KOPT-K1 (cell line): ENCODE measurements around the gene PXDN.
"Not testable (repeated sequence)": the region's sequence is repeated elsewhere in the genome, so short reads cannot be mapped to it uniquely, and the experiment has no call there.

Source experiments
- H3K27ac ChIP-seq: fragments of 200-600 bp; sonication (generic); 2 replicates; pipeline ENCODE4 v1.5.1; 2016; ENCODE audit warnings: antibody characterized with exemption, mild to moderate bottlenecking, low read depth, low read length; ENCODE audit not compliant: poor library complexity, severe bottlenecking
- H3K36me3 ChIP-seq: fragments of 200-600 bp; sonication (generic); 2 replicates; pipeline ENCODE4 v1.5.1; 2017; ENCODE audit warnings: antibody characterized with exemption, mild to moderate bottlenecking, low read length, moderate library complexity; ENCODE audit not compliant: insufficient read depth
- H3K9me3 ChIP-seq: fragments of 200-600 bp; sonication (generic); 2 replicates; pipeline ENCODE4 v1.5.1; 2017; ENCODE audit warnings: antibody characterized with exemption, low read length, mild to moderate bottlenecking; ENCODE audit not compliant: insufficient read depth, poor library complexity, severe bottlenecking

The PXDN gene

DNA sequence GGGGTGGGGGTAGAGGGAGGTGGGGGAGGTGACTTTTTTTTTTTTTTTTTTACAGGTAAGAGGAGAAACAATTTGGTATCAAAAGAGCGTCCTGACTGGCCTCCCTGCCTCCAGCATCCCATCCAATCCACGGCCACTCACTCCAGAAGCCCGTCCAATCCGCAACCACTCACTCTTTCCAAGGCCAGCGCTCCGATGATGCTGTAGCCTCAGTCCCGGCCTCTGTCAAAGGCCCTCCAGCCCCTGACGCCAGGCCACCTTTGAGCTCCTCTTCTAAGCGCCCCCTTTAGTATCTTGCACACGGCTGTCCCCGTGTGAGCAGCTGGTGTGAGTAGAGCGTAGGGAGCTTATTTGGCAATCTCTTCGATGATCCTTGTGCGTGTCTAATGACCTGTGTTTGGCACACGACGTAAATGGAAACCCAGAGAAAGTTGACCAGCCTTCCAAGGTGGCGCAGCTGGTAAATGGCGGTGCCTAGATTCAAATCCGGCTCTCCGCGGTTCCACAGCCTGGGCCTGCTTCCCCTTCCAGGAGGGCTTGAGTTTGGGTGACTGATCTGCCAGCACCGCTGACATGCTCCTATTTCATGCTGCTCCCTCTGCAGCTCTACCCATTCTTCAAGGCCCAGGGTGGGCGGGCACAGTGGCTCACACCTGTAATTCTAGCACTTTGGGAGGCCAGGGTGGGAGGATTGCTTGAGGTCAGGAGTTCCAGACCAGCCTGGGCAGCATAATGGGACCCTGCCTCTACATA is 23.8 kb upstream of the PXDN start:
- Histone ChIP-seq H3K9me3 (no peaks in the 10 kb centered on the region), H3K27ac (peak overlapping the region; percentile 50), H3K36me3 (peaks cover 39% of the 10 kb centered on the region)

DNA sequence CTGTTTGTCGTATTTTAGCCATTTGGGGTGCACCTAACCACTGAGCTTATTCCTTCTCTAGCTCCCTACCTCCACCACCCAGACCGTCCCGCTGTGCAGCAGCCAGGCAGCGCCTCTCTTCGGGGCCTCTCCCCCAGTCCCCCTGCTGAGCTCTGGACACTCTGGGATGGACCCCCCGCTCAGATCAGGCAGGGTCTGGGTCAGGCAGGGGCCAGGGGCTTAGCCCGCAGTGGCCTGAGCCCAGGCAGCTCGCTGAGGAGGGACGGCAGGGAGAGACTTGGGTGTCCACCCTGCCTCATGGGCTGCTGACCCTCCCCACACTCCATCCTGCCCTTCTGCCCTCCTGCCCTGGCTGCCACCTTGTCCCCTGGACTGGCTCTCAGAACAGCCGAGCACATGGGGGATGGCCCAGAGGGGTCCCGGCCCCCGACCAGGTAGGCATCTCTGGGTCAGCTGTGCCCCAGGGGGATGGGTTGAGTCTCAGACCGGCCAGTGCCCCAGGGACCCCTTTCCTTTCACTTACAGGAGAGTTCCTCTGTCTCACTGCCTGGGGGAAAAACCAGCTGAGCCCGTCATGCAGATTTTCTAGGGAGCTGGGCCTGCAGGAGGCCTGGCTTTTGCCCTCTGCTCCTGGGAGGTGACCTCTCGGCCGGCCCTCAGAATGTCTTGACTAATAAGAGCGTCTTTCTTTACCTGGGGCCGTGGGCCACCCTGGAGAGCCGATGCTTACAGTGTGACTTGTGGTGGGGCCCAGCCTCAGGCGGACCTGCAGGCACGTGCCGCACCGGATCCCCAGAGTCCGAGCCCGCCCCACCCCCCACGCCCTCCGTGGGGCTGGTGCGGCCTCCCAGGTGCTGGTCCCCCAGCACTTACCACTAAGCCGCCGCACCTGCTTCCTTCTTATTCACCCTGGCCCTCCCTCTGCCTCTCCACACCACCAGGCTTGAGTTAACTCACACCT is 22.8 kb upstream of the PXDN start:
- Histone ChIP-seq H3K9me3 (no peaks in the 10 kb centered on the region), H3K36me3 (peaks cover 30% of the 10 kb centered on the region), H3K27ac (peak overlapping the region; percentile 50)

DNA sequence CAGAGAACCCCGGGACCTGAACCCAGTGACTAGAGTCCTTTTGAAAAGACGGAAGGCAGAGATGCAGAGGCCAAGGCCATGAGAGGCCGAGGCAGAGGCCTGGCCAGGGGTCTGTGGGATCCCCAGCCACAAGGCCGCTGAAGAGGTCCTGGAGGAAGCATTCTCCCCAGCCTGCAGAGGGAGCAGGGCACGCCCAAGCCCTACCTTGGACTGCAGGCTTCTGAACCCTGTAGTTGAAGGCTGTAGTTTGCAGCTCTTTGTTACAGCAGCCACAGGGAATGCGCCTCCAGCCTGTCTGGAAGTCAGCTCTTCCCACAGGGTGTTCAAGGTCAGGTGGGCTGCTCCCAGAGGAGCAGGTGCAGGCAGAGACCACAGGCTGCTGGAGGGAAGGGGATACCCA is 22.1 kb upstream of the PXDN start:
- H3K36me3 ChIP-seq = peaks cover 23% of the 10 kb centered on the region
- H3K27ac ChIP-seq = no peak overlapping the region
- no peaks in the 10 kb centered on the region for H3K9me3 ChIP-seq

DNA sequence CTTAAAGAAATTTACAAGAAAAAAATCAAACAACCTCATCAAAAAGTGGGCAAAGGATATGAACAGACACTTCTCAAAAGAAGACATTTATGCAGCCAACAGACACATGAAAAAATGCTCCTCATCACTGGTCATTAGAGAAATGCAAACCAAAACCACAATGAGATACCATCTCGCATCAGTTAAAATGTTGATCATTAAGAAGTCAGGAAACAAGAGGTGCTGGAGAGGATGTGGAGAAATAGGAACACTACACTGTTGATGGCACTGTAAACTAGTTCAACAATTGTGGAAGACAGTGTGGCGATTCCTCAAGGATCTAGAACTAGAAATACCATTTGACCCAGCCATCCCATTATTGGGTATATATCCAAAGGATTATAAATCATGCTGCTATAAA is 20.9 kb upstream of the PXDN start:
- not testable (repeated sequence) for H3K9me3 ChIP-seq, H3K27ac ChIP-seq
- H3K36me3 ChIP-seq = peaks cover 10% of the 10 kb centered on the region

DNA sequence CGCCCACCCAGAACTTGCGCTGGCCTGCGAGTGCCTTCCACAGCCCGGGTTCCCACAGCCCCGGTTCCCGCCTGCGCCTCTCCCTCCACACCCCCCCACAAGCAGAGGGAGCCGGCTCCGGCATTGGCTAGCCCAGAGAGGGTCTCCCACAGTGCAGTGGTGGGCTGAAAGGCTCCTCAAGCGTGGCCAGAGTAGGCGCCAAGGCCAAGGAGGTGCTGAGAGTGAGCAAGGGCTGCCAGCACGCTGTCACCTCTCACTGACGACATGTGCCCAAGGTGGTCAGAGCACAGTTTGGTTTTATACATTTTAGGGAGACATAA is 15.3 kb upstream of the PXDN start:
- H3K27ac ChIP-seq = no peak overlapping the region
- no peaks in the 10 kb centered on the region for H3K9me3 ChIP-seq
- H3K36me3 ChIP-seq = peaks cover 20% of the 10 kb centered on the region

DNA sequence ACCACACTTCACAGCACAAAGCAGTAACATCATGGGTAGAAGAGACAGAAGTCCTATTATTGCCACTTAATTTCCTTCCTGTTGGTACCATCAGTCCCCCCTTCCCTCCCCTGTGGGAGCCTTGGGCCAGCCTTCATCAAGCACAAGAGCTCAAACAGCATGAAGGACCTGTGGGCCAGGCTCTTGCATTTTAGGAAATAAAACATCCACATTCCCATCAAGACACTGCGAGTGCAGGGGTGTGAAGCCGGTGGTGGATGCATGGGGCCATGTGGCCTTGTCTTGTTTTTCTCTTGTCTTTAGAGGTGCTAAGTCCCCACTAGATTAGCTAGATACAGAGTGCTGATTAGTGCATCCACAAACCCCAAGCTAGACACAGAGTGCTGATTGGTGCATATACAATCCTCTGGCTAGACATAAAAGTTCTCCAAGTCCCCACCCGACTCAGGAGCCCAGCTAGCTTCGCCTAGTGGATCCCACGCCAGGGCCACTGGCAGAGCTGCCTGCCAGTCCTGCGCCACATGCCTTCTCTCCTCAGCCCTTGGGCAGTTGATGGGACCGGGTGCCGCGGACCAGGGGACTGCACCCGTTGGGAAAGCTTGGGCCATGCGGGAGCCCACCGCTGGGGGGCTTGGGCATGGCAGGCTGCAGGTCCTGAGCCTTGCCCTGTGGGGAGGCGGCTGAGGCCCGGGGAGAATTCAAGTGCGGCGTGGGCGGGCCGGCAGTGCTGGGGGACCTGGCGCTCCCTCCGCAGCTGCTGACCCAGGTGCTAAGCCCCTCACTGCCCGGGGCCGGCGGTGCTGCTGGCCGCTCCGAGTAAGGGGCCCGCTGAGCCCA is 14.7 kb upstream of the PXDN start:
- no peak overlapping the region for H3K27ac ChIP-seq
- H3K9me3 ChIP-seq = no peaks in the 10 kb centered on the region
- H3K36me3 ChIP-seq = peaks cover 20% of the 10 kb centered on the region

DNA sequence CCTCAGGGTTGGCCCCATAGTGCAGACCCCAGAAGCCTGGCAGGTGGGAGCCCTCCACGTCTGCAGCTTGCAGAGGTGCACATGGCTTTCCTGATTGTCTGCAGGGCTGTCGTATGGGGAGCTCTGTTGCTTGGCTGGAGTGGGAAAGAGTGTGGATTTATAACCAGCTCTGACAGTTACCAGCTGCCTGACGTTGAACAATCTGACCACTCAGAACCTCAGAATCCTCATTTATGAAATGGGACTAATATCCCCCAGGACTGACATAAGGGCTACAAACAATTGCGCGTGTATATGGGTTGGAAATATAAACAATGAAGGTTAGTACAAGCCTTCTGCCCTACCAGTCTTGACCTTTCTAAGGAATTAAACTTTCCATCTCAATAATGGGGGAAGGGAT is 13.9 kb upstream of the PXDN start:
- H3K9me3 ChIP-seq = no peaks in the 10 kb centered on the region
- H3K36me3 ChIP-seq = peaks cover 20% of the 10 kb centered on the region
- H3K27ac ChIP-seq = no peak overlapping the region

DNA sequence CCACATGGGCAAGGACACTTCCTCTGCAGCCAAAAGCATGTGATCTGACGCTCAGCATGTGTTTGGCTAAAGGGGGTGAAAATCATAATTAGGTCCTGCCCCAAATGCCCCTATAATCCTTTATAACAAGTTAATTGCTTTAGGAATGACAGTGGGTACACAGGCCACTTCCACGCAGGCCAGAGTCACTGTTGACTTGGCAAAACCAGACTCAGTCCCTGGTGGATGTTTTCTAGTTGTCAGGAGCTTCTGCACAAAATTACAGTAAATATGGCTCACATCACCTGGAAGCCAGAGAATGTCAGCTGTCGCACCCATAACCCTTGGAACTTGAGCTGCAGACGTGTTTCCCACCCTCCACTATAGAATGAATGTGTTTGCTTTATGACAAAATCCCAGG is 13.3 kb upstream of the PXDN start:
- H3K9me3 ChIP-seq = no peaks in the 10 kb centered on the region
- peaks cover 20% of the 10 kb centered on the region for H3K36me3 ChIP-seq
- H3K27ac ChIP-seq = no peak overlapping the region

DNA sequence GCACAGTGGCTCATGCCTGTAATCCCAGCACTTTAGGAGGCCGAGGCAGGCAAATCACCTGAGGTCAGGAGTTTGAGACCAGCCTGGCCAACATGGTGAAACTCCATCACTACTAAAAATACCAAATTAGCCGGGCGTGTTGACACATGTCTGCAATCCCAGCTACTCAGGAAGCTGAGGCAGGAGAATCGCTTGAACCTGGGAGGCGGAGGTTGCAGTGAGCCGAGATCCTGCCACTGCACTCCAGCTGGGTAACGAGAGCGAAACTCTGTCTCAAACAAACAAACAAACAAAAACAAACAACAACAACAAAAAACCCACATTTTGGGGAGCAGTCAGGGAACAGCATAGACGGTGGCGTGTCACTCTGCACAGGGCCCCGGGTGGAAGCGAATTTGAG is 12.8 kb upstream of the PXDN start:
- H3K36me3 ChIP-seq = peaks cover 20% of the 10 kb centered on the region
- H3K27ac ChIP-seq = not testable (repeated sequence)

DNA sequence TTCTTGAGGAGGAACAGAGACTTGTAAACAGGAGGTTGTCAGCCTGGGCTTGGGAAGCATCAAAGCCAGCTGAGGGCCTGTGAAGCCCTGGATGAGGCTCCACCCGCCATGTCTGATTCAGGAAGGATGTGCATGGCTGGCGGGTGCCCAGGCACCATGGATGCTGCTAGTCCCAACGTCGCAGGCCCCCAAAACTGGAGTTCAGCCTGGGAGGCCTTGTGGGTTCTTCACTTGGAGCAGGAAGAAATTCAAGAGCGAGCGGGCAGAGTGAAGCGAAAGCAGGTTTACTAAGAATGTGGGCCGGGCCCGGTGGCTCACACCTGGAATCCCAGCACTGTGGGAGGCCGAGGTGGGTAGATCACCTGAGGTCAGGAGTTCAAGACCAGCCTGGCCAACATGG is 12.1 kb upstream of the PXDN start:
- no peaks in the 10 kb centered on the region for H3K9me3 ChIP-seq
- H3K27ac ChIP-seq = no peak overlapping the region
- H3K36me3 ChIP-seq = peaks cover 20% of the 10 kb centered on the region

More for the DNA sequence above, 12.8 kb upstream of the PXDN start:
- H3K9me3 ChIP-seq = not testable (repeated sequence)

DNA sequence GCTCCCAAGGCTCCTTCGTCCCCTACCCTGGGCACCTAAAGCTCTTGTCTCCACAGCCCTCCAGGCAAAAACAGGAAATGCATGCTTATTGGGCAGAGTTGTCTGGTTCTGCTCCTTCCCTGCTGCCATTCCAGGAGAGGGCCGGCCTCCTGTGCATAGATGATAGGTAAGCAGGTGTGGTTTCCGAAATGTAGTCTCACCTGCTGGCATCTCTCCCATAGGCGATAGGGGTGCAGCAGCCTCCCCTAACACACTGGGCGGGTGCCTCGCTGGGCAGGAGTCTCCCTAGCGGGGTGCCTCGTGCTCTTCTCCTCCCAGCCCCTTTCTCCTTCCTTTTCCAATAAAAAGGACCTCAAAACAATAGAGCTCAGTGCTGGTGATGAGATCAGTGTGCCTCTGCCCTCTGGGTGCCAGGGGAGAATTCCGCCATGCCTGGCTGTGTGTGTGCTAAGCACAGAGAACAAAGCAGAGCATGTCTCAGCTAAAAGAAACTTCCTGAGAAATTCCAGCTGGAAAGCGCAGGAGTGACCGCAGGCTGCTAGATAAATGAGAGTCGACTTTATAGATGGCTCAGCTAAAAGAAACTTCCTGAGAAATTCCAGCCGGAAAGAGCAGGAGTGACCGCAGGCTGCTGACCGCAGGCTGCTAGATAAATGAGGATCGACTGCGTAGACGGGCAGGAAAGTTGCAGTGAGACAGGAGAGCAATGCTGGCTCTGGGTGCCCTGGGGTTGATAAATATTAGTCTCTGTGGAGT is 11.3 kb upstream of the PXDN start:
- peaks cover 20% of the 10 kb centered on the region for H3K36me3 ChIP-seq
- H3K9me3 ChIP-seq = no peaks in the 10 kb centered on the region
- H3K27ac ChIP-seq = no peak overlapping the region

DNA sequence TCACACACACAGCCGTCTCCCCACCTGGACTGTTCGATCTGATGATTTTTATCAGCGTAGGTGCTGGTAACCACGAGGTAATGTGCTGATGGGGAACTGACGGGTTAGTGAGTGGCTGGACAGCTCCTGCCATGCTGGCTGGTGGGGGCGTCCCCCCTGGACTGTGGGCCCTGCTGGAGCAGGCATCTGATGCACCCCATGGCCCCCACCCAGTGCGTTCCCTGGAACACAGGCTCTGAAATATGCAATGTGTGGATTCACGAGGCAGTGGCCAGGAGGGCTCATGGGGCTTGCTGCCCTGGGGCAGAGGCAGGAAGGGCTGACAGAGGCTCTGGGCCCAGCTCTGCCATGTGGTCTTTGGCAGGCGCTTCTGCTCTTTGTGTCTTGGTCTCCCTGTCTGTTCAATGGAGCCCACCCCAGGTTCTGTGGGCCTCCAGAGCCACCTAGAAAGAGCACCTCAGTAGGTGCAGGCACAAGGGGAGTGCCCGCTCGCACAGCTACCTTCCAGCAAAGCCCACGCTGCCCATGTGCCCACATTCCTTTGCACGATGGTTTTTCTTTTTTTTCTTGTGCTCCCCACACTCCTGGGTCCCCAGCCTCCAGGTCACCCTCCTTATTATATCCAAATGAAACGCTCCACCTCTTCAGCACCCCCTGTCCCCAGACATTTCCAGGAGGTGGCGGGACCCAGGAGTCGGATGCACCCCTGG is 10.3 kb upstream of the PXDN start:
- Histone ChIP-seq H3K36me3 (peaks cover 14% of the 10 kb centered on the region; the same call in 1 of the 2 replicates), H3K9me3 (no peaks in the 10 kb centered on the region), H3K27ac (no peak overlapping the region)

DNA sequence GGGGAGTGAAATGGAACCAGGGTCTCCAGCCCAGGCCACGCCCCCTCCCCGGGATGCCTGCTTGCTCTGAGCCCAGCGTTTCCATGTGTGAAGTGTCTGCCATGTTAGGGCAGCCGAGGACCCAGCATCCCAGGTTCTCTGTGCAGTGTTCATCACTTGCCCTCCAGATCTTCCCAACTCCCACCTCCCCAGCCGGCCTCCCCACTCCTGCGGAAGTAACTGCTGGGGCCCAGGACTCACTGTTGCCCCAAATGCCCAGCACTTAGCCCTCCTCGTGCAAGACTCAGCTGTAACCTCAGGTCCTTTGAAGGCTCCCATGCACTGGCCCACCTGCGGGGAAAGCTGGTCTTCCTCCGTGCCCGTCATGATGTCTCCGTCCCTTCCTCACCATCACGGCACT is 9.7 kb upstream of the PXDN start:
- Histone ChIP-seq H3K9me3 (no peaks in the 10 kb centered on the region), H3K36me3 (peaks cover 14% of the 10 kb centered on the region; the same call in 1 of the 2 replicates), H3K27ac (no peak overlapping the region)

DNA sequence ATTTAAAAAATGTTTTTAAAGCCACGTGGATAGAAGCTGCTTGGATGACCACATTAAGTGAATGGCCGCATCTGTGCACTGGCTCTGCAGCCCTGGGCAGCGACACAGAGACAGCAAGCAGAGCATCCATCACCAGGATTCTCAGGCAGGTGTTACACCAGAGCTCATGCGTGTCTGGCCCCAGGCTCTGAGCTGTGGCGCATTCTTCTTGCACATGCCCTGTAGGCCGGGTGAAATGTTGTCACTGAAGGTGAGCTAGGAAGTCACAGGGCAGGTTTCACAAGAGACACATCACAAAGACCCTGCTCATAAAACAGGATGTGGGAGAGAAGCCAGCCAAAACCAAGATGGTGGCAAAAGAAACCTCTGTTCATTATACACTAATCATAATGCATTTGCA is 8.4 kb upstream of the PXDN start:
- no peaks in the 10 kb centered on the region for H3K9me3 ChIP-seq
- H3K27ac ChIP-seq = no peak overlapping the region
- peaks cover 14% of the 10 kb centered on the region; the same call in 1 of the 2 replicates for H3K36me3 ChIP-seq
